HTERT RPE-1 (cell line): ENCODE results near the gene TEX2.
"Not testable (repeated sequence)": the region's sequence is repeated elsewhere in the genome, so short reads cannot be mapped to it uniquely, and the experiment has no call there.

Experiments used
- in situ Hi-C: fragments of 300-500 bp; cut with MboI; formaldehyde crosslinking; loops from 4 replicates; pipeline ENCODE4 v1.14.3; 2020; ENCODE audit warnings: low sequenced_read_pairs

Gene TEX2

GRCh38 chr17:64186171-64187092, 76.6 kb downstream of the TEX2 start:
- in situ Hi-C loops, result no loop called here

GRCh38 chr17:64185557-64185956, 77.5 kb downstream of the TEX2 start:
- in situ Hi-C loops, result not testable (repeated sequence)

- in situ Hi-C loops, result no loop called here
Measured at GRCh38 chr17:64185101-64185500, 78.0 kb downstream of the TEX2 start.

- in situ Hi-C loops, result no loop called here
Measured at GRCh38 chr17:64183815-64184214, 79.2 kb downstream of the TEX2 start.

GRCh38 chr17:64182325-64183012, 80.6 kb downstream of the TEX2 start:
- in situ Hi-C loops, result no loop called here

- in situ Hi-C loops, result no loop called here
Measured at GRCh38 chr17:64180089-64181073, 82.7 kb downstream of the TEX2 start.

- in situ Hi-C loops, result not testable (repeated sequence)
Measured at GRCh38 chr17:64179024-64179423, 84.0 kb downstream of the TEX2 start.

GRCh38 chr17:64178011-64178825, 84.8 kb downstream of the TEX2 start:
- in situ Hi-C loops, result no loop called here

- in situ Hi-C loops, result no loop called here
Measured at GRCh38 chr17:64177311-64178010, 85.6 kb downstream of the TEX2 start.

GRCh38 chr17:64176556-64176955, 86.5 kb downstream of the TEX2 start:
- in situ Hi-C loops, result no loop called here

GRCh38 chr17:64174686-64175456, 88.2 kb downstream of the TEX2 start:
- in situ Hi-C loops, result no loop called here

GRCh38 chr17:64173646-64174045, 89.4 kb downstream of the TEX2 start:
- in situ Hi-C loops, result no loop called here

- in situ Hi-C loops, result no loop called here
Measured at GRCh38 chr17:64172510-64172909, 90.5 kb downstream of the TEX2 start.

- in situ Hi-C loops, result no loop called here
Measured at GRCh38 chr17:64171041-64171440, 92.0 kb downstream of the TEX2 start.

- in situ Hi-C loops, result no loop called here
Measured at GRCh38 chr17:64170286-64170685, 92.8 kb downstream of the TEX2 start.

GRCh38 chr17:64167666-64168065, 95.4 kb downstream of the TEX2 start:
- in situ Hi-C loops, result not testable (repeated sequence)

- in situ Hi-C loops, result no loop called here
Measured at GRCh38 chr17:64166876-64167275, 96.2 kb downstream of the TEX2 start.

GRCh38 chr17:64165347-64165746, 97.7 kb downstream of the TEX2 start:
- in situ Hi-C loops, result no loop called here
